ENCODE measurements around the gene CAPZA2.
"Not testable (repeated sequence)": the region's sequence is repeated elsewhere in the genome, so short reads cannot be mapped to it uniquely, and the experiment has no call there.

CAPZA2 gene

GRCh38 chr7:116862234-116862950 is at the start of gene CAPZA2:
CAPZA2 (plus strand) TSS chr7:116862587; CDS start chr7:116862612, 25 bp downstream.
- peak; percentile 61 to 95 (median 87) for DNase-seq

- no peak for DNase-seq
Observed at GRCh38 chr7:116812860-116813259, 49.5 kb upstream of the CAPZA2 start.

- not testable (repeated sequence) for DNase-seq
Observed at GRCh38 chr7:116813371-116813770, 49.0 kb upstream of the CAPZA2 start.

- DNase-seq = no peak
Observed at GRCh38 chr7:116815041-116815440, 47.3 kb upstream of the CAPZA2 start.

- DNase-seq = no peak
Observed at GRCh38 chr7:116820149-116820548, 42.2 kb upstream of the CAPZA2 start.

- not testable (repeated sequence) for DNase-seq
Observed at GRCh38 chr7:116821647-116822046, 40.7 kb upstream of the CAPZA2 start.

GRCh38 chr7:116824449-116824848 is 37.9 kb upstream of the CAPZA2 start:
- no peak for DNase-seq

- DNase-seq = no peak
Observed at GRCh38 chr7:116828281-116828680, 34.1 kb upstream of the CAPZA2 start.

- no peak for DNase-seq
Observed at GRCh38 chr7:116829041-116829440, 33.3 kb upstream of the CAPZA2 start.

GRCh38 chr7:116829493-116829892 is 32.9 kb upstream of the CAPZA2 start:
- no peak for DNase-seq

GRCh38 chr7:116832692-116833091 is 29.7 kb upstream of the CAPZA2 start:
- no peak for DNase-seq

- DNase-seq = peak in 2 of 51 donors; percentile 1
Observed at GRCh38 chr7:116834815-116835504, 27.4 kb upstream of the CAPZA2 start.

GRCh38 chr7:116836048-116836447 is 26.3 kb upstream of the CAPZA2 start:
- no peak for DNase-seq

GRCh38 chr7:116836911-116837310 is 25.5 kb upstream of the CAPZA2 start:
- no peak for DNase-seq

- no peak for DNase-seq
Observed at GRCh38 chr7:116837586-116837985, 24.8 kb upstream of the CAPZA2 start.

GRCh38 chr7:116840256-116840655 is 22.1 kb upstream of the CAPZA2 start:
- no peak for DNase-seq

- no peak for DNase-seq
Observed at GRCh38 chr7:116842371-116842770, 20.0 kb upstream of the CAPZA2 start.

- DNase-seq = no peak
Observed at GRCh38 chr7:116843378-116843777, 19.0 kb upstream of the CAPZA2 start.

- no peak for DNase-seq
Observed at GRCh38 chr7:116851175-116851574, 11.2 kb upstream of the CAPZA2 start.

- no peak for DNase-seq
Observed at GRCh38 chr7:116851671-116852070, 10.7 kb upstream of the CAPZA2 start.

- no peak for DNase-seq
Observed at GRCh38 chr7:116854132-116854531, 8.3 kb upstream of the CAPZA2 start.

GRCh38 chr7:116857052-116857451 is 5.3 kb upstream of the CAPZA2 start:
- DNase-seq = no peak

- DNase-seq = no peak
Observed at GRCh38 chr7:116859323-116859722, 3.1 kb upstream of the CAPZA2 start.
